ENCODE data around the gene STK11IP.

The STK11IP gene

DNA sequence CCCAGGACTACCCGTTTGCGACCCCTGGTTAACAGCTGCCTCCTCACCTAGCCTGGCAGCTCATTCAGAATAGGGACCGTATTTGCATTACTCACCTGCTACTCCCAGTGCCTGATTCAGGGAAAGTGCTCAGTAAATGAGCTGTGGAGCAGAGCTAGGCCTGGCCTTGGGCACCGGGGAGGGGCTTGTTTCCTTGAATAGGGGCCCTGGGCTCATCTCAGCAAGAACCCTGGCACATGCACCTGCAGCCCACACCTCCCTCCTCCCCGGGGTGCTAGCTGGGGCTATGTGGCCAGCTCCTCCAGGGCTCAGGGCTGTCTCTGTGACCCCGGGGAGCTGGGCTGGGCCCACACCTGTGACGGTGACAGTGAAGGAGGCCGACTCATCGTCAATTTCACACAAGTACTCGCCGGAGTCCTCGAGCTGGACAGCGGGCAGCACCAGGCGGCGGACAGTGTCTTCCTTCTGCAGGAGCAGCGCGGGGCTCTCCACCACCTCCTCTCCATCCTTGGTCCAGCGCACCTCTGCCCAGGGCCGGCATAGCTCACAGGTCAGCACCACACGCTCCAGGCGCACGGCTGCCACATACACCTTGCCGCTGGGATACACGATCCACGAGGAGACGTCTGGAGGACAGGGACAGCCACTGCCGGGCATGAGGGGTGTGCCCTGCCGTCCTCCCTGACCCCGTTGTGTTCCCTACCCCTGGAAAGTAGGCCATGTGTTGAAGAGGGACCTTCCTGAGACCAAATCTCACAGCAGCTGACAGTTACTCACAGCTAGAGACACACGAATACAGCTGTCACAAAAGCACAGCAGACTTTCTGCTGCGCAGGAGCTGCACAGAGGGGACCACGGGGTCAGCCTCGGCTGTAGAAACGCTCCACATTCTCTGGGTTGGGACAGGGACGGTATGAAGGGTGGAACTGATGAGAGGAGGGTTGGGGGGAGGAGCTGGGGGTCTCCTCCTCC, 35.3 kb upstream of the STK11IP start:
- DNase-seq: no peak

DNA sequence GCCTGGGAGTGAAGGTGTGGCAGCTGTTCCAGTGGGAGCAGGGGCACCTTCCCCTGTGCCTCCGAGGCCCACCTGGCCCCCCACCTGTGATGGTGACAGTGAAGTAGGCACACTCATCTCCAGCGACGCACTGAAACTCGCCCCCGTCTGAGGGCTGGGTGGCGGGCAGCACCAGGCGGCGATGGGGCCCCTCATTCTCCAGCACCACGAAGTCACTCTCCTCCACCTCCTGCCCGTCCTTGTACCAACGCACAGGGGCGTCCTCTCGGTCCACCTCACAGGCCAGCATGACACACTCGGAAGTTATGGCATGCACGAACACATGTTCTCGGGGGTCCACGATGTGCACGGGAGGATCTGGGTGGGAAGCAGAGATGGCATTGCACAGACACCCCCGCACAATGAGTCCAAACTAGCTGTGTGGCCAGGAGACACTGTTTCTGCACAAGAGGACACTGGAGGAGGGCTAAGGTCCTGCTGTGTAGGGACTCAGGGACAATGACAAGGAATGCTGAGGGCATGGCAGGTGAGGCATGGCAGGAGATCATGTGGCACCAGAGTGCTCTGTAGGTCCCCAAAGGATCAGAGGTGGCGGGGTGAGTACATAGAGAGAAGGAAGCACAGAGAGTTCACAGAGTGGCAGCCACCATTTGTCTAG, 34.3 kb upstream of the STK11IP start:
- DNase-seq: no peak

DNA sequence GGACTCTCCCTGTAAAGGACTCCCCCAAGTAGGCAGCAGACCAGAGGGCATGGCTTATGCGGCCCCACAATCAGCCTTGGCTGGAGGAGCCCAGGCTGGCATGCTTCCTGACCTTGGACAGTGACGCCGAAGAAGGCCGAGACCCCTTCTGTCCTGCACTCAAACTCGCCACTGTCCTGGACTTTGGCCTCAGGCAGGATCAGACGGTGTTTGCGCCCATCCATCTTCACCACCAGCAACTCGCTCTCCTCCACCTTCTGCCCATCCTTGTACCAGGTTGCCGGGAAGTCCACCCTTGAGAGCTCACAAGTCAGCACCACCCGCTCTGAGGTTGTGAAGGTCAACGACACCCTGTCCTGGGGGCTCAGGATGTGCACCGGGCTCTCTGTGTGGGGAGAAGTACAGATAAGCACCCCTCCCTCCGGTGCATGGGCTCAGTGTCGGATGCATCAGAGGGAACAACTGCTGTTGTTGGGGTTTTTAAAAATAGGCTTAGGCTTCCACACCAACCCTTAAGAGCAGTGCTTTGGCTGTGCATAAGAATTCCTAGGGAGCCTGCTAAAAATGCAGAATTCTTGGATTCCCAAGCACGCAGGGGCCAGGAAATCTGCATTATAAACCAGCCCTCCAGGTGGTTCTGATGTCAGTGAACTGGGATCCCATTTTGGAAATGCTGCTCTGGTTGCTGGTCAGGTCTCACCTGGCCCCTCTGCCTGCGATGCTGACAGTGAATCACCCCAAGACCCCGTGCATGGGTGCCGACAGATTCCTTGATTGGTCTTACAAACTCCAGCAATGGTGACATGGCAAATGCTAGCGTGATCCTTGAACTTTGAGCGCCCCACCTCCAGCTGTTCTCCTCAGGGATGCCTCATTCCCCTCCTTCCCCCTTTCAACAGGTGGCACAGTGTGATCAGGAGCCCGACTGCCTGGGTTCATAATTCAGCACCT, 32.3 kb upstream of the STK11IP start:
- no peak for DNase-seq

DNA sequence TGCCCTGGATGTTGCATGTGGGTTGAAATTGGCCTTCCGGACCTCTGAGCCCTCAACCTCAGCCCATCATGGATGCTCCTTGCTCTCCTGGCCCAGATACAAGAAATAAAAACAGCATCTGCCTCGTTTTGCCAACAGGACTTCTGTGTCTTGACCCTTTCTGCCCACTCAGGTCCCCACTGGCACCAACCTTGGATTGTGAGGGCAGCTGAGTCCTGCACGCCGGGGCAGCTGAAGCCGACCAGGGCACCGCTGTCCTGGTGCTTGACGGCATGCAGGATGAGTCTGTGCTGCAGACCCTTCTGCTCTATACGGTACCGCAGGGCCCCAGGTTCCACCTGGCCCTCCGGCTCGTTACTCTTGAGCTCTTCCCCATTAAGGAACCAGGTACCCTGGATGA, 31.0 kb upstream of the STK11IP start:
- DNase-seq: no peak

DNA sequence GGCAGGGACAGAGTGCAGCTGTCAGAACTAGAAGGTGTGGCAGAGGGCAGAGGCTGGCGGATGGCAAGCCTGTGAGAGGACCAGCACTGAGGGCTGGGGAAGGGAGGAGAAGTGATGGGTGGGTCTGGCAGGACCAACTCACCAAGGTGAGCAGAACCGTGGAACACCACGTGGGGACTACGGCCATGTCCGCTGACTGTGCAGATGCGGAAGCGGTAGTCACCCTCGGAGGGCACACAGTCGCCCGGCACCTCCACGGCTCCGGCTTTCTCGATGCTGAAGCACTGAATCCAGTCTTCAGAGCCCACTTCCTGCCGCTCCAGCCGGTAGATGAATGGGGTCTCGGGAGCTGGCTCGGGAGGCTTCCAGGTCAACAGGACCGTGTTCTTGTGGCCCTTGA, 30.5 kb upstream of the STK11IP start:
- no peak for DNase-seq

DNA sequence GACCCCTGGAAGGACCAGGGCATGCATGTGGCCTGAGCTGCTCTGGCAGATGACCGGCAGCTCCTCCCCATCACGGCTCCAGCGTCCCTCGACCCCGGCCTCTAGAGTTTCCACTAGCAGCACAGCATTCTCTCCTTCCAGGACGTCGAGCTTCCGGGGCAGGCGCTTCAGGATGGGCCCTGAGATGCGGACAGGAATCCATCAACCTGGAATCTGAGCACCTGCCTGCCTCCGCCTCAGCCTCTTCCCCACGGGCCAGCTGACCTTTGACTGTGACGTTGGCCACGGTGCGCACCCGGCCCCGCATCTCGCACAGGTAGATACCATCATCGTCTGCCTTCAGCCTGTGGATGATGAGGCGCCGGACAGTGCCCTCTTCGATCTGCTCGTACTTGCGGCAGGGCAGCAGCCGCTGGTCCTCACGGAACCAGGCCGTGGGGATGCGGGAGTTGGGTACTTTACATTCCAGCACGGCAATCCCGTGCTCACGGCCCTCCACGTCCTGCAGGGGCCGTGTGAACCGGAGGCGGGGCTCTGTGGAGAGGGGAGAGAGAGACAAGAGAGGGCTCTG, 29.8 kb upstream of the STK11IP start:
- DNase-seq: no peak

DNA sequence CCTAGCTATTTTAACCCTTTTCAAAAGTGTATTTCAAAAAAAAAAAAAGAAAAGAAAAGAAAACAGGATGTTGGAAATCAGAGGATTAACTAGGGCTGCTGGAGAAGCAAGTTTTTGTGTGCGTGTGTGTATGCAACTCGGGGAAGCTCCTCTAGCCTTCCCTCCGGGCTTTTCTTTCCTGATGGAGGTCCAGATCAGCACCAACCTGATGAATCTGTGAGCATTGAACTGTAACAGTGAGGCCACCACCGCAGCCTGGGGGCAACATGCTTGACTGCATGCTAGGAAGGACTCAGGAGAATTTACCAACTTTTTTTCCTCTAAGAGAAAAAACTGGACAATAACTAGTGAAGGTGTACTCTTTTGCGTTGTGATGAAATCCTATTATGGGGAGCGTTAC, 28.6 kb upstream of the STK11IP start:
- DNase-seq: no peak

DNA sequence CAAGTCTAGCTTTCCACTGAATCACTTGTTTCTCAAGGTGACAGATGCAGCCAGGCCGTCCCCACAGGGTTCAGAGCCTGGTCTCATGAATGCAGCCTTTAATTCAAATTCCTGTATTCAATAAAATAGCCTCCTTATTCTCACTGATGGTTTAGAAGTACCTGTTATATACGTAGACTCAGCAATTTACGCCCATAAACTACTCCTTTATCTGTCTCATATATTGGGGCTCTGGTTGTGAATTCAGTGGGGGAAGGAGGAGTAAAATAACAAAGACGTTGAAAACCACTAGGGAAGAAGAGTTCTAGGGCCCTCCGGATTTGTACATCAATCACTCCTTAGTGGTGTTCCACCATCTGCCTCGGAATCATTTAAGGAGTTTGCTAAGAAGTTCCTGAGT, 28.0 kb upstream of the STK11IP start:
- DNase-seq: peak; percentile 53

DNA sequence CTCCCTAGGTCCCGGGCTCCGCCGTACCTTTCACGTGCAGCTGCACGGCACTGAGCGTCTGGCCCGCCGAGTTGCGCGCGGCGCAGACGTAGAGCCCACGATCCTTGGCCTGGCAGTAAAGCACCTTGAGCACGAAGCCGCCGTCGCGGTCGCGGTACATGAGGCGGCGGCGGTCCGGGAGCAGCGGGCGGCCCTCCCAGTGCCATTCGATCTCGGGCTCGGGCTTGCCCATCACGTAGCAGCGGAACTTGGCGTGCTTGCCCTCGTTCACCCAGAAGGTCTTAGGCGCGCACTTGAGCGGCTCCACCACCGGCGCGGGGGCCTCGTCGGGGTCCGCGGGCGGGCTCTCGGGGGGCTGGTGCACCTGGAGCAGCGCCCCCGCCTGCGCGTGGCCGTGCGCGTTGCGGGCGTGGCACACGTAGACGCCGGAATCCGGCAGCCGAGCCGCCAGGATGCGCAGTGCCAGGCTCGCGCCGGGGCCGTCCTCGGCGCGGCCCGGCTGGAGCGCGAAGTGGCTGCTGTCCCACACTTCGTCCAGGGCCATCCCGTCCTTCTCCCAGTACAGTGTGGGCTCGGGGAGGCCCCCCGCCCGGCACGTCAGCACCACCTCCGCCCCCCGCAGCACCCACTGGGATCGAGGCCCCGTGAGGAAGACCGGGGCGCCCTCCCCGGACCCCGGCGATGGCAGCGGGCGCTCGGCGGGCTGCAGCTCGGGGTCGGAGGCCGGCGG, 27.3 kb upstream of the STK11IP start:
- DNase-seq: no peak

DNA sequence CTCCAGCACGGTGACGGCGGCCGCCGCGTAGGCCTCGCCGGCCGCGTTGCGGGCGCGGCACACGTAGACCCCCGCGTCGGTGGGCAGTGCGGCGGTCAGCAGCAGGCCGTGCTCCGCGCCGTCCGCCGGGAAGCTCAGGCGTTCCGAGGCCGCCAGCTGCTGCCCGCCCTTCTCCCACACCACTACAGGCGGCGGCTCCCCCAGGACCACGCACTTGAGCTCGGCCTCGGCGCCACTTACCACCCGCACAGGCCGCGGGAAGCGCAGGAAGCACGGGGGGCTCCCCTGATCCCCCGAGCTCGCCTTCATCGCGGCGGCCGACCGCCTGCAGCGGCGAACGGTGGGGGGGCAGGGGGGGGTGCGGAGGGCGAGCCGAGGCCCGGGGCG, 26.7 kb upstream of the STK11IP start:
- no peak for DNase-seq

DNA sequence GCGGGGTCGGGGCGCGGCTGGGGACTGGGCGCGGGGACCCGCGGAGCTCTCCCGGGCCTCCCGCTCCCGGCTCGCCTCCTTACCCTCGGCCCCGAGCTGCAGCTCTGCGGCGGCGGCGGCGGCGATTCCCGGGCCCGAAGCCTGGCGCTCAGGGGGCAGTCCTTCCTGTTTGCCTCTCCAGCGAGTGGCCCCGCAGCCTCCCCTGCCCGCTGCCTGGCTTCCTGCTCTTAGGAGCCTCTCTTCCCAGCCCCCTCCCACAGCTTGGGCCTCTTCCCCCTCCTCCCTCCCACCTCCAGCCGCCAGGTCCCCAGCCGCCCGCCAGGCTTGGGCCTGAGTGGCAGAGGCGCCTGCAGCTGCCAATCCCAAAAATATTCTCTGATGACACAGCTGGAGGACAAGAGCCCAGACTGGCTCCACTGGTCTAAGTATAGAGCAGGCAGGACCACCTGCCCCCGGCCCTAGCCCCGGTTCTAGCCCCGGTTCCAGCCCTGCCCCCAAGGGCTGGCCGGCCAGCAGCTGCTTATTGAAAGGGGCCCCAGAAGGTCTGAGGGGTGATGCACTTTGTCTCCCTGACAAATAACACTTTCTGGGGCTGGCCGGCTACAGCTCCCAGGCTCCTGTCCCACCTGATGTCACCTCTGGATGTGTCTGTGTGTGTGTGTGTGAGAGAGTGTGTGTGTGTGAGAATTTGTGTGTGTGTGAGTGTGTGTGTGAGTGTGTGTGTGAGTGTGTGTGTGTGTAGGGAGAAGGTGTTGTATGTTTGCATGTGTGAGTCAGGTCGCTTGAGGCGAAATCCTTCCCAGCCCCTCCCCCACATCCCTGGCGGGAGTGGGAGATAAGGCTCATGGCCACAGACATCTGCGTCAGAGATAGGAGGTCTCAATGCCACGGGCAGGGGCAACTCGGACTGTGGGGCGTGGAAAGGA, 26.1 kb upstream of the STK11IP start, which contains the start of gene OBSL1:
TSS of gene OBSL1 (minus strand) at position 229 of the 926 bp plus-strand sequence. CDS start 307 bp downstream, outside the sequence.
- DNase-seq: no peak

DNA sequence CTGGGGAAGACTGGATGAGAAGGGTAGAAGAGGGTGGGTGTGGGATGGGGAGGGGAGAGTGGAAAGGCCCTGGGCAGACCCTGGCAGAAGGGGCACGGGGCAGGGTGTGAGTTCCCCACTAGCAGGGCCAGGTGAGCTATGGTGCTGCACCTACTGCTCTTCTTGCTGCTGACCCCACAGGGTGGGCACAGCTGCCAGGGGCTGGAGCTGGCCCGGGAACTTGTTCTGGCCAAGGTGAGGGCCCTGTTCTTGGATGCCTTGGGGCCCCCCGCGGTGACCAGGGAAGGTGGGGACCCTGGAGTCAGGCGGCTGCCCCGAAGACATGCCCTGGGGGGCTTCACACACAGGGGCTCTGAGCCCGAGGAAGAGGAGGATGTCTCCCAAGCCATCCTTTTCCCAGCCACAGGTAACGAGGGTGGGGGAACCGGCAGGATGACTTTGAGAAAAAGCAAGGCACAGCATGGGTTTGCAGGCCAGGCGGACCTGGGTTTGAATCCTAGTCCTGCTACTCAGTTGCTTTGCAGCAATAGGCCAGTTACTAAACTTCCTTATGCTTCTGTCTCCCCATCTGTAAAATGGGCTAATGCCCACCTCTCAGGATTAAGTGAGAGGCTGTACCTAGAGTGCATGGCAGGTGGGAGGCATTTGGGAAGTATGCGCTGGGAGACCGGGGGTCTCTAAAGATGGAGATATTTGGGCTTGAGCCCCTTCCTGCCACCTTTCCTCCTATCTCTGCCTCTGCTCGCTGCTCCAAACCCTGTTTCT, 25.2 kb upstream of the STK11IP start, which contains the start of gene INHA:
TSS of gene INHA (plus strand) at position 74 of the 765 bp plus-strand sequence. CDS start at position 139, 65 bp downstream.
- no peak for DNase-seq

DNA sequence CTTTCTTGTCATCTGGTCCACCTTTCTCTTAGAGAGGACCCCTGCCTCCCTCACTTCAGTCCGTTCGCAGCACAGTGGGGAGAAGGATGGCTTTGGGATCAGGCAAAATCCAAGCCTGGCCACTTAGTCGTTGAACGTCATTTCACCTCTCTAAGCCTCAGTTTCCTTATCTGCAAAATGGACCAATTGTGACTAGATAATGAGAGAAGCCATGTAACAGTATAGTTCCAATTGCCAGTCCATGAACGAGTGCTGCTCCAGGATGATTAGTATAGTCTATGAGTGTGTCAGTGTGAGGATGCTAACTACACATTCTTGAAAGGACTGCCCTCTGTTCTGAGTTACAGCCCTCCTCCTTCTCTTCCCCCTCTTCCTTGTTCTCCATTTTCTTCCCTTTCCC, 24.5 kb upstream of the STK11IP start:
- DNase-seq: no peak

DNA sequence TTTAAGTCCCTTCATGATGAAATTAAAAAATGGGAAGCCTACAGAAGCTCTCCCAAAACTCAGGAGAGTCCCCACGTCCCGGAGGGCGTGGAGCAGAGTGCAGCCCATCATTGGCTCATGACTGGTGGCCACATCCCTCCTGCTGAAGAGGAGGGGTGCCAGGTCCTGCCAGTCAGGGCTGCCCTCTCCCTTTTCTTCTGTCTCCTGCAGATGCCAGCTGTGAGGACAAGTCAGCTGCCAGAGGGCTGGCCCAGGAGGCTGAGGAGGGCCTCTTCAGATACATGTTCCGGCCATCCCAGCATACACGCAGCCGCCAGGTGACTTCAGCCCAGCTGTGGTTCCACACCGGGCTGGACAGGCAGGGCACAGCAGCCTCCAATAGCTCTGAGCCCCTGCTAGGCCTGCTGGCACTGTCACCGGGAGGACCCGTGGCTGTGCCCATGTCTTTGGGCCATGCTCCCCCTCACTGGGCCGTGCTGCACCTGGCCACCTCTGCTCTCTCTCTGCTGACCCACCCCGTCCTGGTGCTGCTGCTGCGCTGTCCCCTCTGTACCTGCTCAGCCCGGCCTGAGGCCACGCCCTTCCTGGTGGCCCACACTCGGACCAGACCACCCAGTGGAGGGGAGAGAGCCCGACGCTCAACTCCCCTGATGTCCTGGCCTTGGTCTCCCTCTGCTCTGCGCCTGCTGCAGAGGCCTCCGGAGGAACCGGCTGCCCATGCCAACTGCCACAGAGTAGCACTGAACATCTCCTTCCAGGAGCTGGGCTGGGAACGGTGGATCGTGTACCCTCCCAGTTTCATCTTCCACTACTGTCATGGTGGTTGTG, 23.0 kb upstream of the STK11IP start:
- DNase-seq: no peak

DNA sequence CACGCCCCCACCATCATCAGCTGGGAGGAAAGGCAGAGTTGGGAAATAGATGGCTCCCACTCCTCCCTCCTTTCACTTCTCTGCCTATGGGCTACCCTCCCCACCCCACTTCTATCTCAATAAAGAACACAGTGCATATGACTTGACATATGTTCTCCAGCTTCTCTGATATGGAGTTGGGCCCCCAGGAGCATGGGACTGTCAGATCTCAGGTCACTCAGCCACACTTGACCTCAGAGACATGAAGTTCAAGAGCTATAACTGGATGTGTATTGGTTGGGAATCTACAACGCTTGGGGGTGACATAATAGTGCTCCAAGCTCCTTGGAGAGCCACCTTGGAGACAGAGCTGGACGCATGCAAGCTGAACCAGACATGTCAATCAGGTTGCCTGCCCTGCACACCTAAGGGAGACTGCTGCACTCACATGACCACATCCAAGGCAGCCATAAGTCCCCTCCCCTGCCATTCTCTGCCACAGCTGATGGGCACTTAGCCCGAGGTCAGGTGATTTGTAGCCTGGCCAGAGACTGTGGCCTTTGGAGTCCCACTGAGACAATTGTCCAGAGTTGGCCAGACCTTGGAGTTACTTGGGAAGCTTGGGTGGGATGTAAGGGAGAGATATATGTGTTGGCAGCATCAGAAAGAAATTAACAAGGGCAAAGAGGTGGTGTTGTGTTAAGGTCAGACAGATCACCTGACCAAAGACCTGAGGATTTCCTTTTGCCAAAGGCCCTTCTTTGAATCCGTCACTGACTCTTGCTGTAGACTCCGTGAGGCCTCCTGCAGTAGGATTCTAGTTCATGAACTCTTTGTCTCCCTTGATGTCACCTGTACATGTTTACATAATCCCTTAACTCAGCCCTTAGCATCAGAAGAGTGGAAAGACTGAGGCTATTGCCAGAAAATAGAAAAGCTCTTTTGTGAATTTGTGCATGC, 21.8 kb upstream of the STK11IP start:
- DNase-seq: no peak

DNA sequence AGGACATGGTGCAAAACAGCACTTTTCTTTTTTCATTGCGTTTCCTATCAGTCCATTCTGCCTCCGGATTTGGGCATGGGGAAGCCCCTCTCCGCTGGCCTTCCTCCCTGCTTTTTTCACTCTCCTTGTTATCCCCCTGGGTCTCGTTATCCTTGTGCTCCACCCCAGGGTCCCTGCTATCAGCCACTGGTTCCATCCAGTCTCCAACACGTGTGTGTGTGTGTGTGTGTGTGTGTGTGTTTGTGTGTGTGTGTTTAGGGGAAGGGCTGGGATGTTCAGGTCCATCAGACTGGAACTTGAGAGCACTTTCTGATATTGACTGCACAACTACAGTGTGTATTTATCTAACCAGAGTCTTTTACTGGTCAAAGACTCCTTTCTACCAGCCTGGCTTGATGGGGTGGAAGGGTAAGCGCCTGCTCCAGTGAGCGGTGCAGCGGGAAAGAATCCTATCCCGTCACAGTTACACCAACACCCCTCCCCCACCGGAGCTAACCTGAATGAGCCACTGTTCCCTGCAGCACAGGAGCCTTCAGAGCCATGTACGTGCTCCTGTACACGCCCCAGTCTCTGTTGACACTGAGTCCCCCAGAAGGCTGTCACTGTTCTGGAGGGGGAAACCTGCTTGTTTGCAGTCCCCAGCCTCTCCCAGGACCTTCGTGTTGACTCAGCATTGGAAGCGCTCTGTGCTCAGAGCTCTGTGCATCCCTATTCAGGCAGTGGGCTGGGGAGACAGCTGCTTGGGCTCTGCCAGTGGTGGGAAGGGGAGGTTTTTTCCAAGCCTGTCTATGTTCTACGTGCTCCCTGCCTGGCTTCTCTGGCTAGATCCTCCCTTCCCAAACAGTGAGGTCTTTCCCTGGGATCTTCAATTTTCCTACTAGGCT, 20.9 kb upstream of the STK11IP start:
- DNase-seq: no peak
